Femur (tissue), 1 donor: ENCODE results near the gene TRIM29.

Experiments
- DNase-seq: peaks from one replicate; pipeline ENCODE4 v3.0.0-alpha.2; 2017

TRIM29 gene

DNA sequence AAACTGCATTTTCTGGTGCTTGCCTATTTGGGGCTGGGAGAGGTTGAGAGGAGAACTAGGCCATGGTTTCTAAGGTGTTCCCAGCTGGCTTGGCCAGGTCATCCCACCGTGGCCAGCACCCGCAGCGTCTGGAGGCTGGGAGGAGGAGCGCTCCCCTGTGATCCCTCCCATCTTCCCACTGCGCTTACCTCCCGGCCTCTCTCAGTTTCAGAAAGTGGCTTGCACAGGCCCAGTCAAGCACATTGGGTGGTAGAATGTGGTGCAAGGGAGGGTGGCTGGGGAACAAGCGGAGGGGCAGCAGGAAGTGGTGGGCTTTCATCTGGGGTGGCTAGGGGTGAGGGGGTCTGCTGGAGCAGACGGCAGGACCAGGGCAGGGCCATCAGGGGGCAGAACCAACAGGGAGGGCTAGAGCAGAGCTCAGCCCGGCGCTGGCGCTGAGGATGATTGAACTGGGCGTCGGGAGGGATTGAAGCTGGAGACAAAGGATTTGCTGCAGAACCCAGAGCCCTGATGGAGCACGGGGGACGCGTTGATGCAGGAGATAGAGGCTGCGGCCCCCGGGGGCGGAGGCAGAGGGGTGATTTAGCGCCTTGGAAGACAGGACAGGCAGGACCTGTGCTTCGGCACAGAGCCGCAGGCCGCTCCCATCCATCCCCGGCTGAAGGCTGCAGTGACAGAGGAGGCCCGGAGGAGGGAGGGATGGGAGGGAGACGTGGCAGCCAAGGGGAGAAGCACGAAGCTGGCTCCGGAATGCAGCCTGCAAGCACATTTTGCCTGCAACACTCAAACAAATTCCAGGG is 76.0 kb downstream of the TRIM29 start:
- DNase-seq: peak; percentile 74
